CD4-positive, alpha-beta T cell treated with Interleukin-15 for 4 hours (primary cell): Measurements from ENCODE around the gene CIRBP.
"Not testable (repeated sequence)": the region's sequence is repeated elsewhere in the genome, so short reads cannot be mapped to it uniquely, and the experiment has no call there.

Experiments
- DNase-seq: peaks from one replicate; pipeline ENCODE4 v3.0.0-alpha.2; 2020; ENCODE audit warnings: low spot score

Gene CIRBP

DNA sequence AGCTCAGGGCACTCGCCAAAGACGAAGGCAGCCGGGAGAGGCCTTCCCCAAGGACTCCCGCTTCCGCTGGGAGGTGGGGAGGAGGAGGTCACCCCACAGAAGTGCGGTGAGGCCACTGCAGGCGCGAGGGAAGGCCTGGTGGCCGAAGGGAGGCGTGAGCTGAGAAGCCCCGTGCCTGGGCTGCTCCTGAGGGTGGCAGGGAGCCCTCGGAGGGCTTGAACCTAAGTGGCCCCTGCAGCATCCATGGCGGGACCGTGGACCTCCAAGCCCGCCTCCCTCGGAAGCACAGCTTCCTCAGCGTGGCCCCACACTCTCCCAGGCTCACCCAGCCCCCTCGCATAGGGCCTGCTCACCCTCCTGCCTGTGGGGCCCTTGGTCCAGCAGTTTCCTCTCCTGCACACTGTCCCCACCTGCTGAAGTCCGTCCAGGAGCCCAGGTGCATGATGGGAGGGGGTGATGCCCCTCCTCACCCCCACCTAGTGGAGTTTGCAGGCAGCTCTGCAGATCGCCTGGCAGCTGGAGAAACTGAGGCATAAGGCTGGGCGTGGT is 42.5 kb downstream of the CIRBP start:
- no peak for DNase-seq

DNA sequence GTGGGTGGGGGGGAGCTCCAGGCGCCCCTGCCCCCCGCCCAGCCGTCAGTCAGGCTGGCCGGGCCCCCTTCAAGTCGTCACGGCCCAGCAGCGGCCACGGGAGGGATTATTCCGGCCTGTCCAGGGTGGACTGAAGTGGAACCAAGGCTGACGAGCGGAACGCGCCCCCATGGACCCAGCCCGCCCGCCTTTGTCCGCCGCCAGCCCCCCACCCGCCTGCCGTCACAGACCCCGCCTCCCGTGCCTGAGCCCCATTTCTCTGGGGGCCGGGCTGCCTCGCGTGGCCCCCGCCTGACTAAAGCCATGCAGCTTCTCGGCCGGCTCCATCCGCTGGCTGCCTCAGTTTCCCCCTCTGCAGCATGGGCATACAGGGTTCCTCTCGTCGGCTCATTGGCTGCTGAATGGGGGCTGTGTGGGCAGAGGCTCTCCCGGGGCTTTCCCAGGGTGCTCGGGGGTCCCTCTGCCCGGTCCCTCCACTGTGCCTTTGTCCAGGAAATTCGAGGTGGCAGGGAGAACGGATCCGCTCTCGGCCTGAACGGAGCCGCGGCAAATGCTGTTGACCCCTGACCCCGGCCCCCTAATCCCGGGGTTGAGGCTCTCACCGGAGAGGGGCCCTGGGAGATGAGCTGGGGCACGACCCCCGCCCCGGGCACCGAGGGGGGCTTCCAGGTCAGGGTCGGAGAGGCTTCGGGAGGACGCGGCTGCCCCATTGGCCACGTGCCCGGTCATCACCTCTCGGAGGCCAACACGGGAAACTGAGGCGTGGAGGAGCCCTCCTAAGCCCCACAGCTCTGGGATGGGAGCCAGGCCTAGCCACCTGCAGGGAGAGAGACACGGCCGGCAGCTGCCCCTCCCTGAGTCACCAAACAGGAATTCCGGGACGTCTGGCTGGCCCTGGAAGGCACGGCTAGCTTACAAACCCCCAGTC is 43.9 kb downstream of the CIRBP start:
- DNase-seq = no peak

DNA sequence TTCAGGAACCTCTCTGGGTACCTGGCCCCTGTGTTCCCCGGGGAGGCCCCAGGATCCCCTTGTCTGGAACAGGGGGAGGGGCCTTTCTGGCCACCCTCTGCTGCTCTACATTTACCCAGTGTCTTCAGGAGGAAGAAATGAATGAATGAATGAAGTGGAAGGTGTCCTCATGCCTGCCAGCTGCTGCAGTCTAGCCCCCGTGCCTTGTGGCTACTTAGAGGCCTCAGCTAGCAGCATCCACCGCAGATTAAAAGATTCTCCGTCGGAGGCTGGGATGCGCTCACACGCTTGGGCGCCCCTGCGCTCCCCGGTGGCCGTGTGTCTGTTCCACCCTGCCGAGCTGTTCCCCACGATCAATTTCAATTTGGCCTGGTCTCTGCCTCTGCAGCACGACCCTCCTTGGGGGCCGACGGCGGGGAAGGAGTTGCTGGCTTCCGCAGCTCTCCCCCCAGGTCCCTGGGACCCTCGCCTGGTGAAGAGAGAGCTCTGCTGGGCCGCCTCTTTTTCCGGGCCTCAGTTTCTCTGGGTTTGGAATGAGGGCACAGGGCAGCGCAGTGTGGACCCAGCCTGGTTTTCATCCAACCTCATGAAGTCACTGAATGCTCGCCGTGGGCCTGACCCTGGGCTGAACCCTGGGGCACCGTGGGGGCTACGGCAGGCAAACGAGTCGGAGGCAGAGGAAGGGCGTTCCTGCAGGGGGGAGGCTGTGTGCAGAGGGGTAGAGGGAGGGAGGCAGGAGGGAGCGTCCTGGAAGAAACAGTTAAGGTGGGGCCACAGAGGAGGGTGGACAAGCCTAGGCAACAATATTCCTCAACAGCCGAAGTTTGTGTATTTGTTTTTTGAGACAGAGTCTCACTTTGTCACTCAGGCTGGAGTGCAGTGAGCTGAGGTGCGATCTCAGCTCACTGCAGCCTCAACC is 44.8 kb downstream of the CIRBP start:
- DNase-seq = no peak

DNA sequence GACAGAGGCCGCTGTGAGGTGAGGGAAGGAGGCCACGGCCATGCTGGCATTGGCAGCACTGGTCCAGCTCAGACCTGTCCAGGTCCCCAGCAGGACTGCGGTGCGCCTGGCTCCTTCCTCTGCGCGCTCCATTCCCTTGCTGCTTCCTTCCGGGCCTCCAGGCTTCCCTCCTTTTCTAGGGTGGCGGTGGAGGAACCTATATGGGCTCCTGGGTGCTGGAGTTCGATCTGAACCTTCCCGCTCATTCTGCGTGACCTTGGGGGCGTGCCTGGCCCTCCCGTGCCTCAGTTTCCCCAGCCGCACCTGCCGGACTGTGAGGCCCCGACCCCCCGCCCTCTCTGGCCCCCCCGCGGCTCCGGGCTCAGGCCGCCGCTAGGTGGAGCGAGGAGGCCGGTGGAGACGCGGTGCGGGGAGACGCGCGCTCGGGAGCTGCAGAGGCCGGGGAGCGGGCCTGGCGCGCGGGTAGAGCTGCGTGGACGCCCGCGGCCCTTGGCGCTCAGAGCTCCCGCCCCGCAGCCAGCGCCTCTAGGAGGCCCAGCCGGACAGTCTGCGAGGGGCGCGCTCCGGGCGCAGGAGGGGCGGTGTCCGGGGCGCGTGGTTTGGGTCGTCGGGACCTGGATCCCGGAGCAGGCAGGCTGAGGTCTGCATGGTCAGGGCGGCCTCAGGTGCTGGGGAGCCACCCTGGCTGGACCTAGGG is 46.5 kb downstream of the CIRBP start:
- DNase-seq = no peak

DNA sequence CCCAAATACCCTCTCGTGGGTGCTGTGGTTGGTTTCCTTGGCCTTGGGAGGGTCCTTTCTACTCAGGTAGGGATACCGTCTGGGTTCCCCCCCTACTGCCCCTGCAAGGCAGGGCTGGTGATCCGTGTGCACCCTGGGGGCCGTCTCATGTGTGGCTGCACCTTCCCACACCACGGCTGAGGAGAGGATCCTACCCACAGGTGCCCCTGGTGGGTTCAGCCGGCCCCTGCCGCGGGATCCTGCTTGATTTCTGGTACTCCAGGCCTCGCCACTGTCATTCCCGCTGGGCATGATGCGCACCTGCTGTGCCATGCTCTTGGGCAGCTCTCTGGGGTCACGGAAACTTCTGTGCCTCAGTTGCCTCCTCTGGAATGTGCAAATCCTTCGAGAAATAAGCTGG is 47.3 kb downstream of the CIRBP start:
- DNase-seq = no peak

DNA sequence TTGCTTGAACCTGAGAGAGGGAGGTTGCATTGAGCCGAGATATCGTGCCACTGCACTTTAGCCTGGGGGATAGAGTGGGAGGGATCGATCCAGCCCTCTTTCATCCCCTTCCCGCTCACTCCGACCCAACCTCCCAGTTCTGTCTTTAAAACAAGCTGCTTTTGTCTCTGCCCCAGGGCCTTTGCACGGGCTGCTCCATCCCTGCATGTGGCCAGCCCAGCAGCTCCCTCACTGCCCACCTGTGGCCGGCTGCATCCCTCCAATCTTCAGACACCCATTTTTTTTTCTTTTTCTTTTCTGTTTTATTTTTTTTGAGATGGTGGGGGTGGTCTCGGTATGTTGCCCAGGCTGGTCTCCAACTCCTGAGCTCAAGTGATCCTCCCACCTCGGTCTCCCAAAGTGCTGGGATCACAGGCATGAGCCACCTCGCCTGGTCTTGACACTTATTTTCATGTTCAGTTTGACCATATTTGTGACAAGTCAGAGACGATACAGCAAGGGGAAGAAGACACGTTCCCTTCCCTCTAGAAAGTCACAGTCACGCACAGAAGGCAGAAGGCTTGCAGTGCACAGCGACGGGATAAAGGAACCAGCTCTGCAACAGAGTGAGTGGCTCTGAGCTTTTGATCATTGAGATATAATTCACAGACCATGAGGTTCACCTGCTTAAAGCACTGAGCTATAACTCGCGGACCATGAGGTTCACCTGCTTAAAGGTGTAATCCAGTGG is 48.3 kb downstream of the CIRBP start:
- DNase-seq = no peak

DNA sequence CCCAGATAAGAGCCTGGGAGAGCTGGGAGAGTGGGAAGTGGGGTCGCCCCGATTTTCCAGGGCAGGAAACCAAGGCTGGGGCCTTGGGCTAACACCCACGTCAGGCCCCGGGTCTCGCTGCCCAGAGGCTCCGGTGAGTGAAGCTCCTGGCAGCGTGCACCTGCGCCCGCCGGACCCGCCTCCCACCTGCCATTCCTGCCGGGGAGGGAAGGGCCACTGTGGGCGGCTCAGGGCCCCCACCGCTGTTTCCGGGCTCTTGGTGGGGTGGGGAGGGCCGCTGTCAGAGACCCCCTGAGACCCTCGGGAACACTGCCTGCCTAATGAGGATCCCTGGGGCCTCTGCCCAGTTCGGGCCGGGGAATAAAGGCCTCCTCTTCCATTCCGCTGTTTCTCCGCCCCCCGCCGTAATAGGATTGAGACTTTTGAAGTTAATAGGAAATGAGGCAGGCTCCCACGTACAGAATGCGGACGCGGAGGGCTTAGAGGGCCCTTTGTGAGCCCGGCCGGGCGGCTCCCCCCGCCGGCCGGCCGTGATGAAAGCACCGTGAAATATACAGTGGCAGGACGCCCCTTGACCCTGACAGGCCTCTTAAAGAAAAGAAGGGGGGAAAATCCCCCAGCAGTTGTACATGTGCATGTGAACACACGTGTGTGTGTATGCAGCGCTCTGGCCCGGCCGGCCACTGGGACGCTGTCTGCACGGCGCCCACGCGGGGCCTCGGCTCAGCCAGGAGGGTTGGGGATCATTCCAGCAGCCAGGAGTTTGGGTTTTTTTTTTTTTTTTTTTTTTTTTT is 49.7 kb downstream of the CIRBP start:
- no peak for DNase-seq

DNA sequence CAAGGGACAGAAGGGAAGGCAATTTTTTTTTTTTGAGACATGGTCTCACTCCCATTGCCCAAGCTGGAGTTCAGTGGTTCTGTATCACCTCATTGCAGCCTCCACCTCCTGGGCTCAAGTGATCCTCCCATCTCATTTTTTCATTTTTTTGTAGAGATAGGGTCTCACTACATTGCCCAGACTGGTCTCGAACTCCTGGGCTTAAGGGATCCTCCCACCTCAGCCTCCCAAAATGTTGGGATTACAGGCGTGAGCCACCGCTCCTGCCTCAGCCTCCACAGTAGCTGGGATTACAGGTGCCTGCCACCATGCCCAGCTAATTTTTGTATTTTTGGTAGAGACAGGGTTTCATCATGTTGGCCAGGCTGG is 51.1 kb downstream of the CIRBP start:
- not testable (repeated sequence) for DNase-seq

DNA sequence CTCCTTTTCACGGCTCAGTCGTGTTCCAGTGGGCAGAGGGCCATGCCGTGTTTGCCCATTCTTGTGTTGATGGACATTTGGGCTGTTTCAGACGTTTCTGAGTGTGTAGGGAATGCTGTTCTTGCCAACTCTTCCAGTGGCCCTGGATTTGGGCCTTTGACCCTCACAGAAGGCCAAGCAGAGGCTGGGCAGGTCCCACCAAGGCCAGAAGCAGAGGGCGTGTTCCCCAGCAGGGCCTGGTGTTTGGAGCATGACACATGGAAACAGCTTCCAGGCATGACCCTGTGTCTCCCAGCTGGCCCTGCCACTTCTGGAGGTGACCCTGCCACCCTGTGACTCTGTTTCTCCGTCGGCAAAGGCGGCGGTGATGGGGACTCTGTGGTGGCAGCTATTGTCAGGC is 52.4 kb downstream of the CIRBP start:
- DNase-seq = no peak

DNA sequence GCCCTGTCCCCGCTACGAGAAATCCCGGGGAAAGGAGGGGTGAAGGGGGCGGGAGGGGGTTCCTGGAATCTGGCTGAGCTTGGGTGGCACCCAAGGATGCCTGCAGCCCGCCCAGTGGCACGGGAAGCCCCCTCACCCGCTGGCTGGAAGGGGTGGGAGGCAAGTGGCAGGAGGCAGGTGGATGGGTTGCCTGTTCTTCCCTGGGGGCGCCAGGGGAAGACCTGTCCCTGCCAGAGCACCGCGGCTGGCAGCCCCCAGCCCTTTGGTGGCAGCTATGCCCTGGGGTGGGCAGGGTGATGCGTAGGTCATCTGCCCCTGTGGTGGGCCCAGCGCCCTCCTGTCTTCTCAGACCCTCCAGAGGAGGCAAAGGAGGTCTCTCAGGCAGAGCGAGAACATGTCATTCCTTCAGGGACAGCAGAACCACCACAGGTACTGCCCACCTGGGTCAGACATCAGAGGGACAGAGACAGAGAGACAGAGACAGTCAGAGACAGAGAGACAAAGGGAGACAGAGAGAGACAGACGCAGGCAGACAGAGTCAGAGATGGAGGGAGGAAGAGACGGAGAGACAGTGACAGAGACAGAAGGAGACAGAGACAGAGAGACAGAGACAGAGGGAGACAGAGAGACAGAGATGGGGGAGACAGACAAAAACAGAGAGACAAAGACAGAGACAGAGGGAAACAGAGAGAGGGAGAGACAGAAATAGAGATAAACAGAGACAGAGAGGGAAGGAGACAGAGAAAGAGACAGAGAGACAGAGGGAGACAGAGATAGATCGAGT is 53.3 kb downstream of the CIRBP start:
- no peak for DNase-seq

DNA sequence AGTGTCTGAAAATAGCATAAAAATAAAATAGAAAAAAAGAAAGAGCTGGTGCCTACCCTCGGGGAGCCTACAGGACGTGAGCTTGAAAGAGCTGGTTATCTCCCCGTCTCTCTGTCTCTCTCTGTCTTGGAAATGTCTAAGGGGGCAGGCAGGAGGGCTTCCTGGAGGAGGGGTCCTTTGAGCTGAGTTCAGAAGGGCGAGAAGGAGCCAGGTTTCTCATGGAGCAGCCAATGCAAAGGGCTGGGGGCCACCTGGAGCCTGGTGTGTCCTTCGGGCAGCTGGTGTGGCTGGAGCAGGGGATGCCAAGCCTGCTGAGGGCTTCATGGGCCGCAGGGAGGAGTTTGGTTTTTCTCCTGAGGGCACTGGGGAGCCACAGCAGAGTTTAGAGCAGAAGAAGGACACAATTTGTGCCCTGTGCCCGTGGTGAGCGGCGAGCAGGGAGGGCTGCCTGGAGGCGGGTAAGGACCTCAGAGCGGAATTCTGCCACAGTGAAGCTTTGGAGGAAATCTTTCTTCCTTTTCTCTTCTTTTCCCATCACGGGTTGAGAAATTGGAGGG is 55.2 kb downstream of the CIRBP start:
- DNase-seq = no peak
